NCI-H1417 treated with DMSO at 0.1 percent for 48 hours (cell line): Measurements from ENCODE around the gene THY1.

Experiments
- DNase-seq: peaks from one replicate; lab custom pipeline; 2025; lab: John Stamatoyannopoulos, UW

Gene THY1

GRCh38 chr11:119369132-119369925 lies 53.6 kb downstream of the THY1 start:
- no peak for DNase-seq

- no peak for DNase-seq
Measured at GRCh38 chr11:119368121-119369034, 54.6 kb downstream of the THY1 start.

- DNase-seq, result no peak
Measured at GRCh38 chr11:119367661-119368120, 55.3 kb downstream of the THY1 start.
